Measurements from ENCODE around the gene IQUB.

DNA sequence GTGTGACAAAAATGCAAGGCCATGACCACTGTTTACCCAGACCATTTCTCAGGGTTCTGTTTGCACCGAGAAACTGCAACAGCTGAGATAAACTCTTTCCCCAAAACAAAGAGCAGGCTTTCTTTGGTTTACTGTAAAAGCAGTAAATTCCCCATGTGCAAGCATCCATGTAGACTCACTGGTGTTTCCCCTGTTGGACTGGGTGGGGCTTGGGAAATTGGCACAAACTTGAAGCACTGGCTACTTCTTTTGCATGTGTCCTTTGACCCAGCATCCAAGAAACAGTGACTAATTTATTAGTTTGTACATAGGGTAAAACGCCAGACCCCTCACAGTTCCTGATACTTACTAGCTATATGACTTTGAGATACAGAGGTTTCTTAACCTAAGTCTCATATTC lies 12.3 kb downstream of the IQUB start:
- TF ChIP-seq, protein P1, sequence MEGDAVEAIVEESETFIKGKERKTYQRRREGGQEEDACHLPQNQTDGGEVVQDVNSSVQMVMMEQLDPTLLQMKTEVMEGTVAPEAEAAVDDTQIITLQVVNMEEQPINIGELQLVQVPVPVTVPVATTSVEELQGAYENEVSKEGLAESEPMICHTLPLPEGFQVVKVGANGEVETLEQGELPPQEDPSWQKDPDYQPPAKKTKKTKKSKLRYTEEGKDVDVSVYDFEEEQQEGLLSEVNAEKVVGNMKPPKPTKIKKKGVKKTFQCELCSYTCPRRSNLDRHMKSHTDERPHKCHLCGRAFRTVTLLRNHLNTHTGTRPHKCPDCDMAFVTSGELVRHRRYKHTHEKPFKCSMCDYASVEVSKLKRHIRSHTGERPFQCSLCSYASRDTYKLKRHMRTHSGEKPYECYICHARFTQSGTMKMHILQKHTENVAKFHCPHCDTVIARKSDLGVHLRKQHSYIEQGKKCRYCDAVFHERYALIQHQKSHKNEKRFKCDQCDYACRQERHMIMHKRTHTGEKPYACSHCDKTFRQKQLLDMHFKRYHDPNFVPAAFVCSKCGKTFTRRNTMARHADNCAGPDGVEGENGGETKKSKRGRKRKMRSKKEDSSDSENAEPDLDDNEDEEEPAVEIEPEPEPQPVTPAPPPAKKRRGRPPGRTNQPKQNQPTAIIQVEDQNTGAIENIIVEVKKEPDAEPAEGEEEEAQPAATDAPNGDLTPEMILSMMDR (IDR thresholded peaks at IDR 0.05) = no peak
- no peak for TF ChIP-seq POLR2A (IDR thresholded peaks at IDR 0.05)

Data from thyroid gland (tissue), 4 donors.